GM18909 (cell line): ENCODE data around the gene HP1BP3.
"Not testable (repeated sequence)": the region's sequence is repeated elsewhere in the genome, so short reads cannot be mapped to it uniquely, and the experiment has no call there.

Experiments
- ATAC-seq: cut with Tn5 transposase; IDR thresholded peaks from one replicate; pipeline ENCODE4 v1.9.1; 2021; ENCODE audit warnings: mild to moderate bottlenecking; ENCODE audit not compliant: unreplicated experiment, poor library complexity

Gene HP1BP3

GRCh38 chr1:20787029-20787839 lies at the start of gene HP1BP3:
TSS of gene HP1BP3 (minus strand) at chr1:20787307. CDS start at chr1:20780440, 6,867 bp downstream.
- peak; percentile 48 for ATAC-seq

- ATAC-seq, result no peak
Measured at GRCh38 chr1:20836230-20836629, 49.1 kb upstream of the HP1BP3 start.

GRCh38 chr1:20834780-20835179 lies 47.7 kb upstream of the HP1BP3 start:
- no peak for ATAC-seq

GRCh38 chr1:20834192-20834591 lies 47.1 kb upstream of the HP1BP3 start:
- ATAC-seq, result no peak

GRCh38 chr1:20830378-20830777 lies 43.3 kb upstream of the HP1BP3 start:
- no peak for ATAC-seq

GRCh38 chr1:20829946-20830345 lies 42.8 kb upstream of the HP1BP3 start:
- ATAC-seq, result no peak

- no peak for ATAC-seq
Measured at GRCh38 chr1:20829531-20829930, 42.4 kb upstream of the HP1BP3 start.

- no peak for ATAC-seq
Measured at GRCh38 chr1:20823845-20824244, 36.7 kb upstream of the HP1BP3 start.

- no peak for ATAC-seq
Measured at GRCh38 chr1:20821466-20821865, 34.4 kb upstream of the HP1BP3 start.

- ATAC-seq, result no peak
Measured at GRCh38 chr1:20819818-20820217, 32.7 kb upstream of the HP1BP3 start.

GRCh38 chr1:20814534-20814871 lies 27.4 kb upstream of the HP1BP3 start:
- no peak for ATAC-seq

- ATAC-seq, result no peak
Measured at GRCh38 chr1:20811916-20812315, 24.8 kb upstream of the HP1BP3 start.

GRCh38 chr1:20793236-20793635 lies 6.1 kb upstream of the HP1BP3 start:
- no peak for ATAC-seq

GRCh38 chr1:20792196-20792595 lies 5.1 kb upstream of the HP1BP3 start:
- no peak for ATAC-seq

- ATAC-seq, result no peak
Measured at GRCh38 chr1:20790785-20791184, 3.7 kb upstream of the HP1BP3 start.

GRCh38 chr1:20789598-20789997 lies 2.5 kb upstream of the HP1BP3 start:
- ATAC-seq, result not testable (repeated sequence)

- no peak for ATAC-seq
Measured at GRCh38 chr1:20787840-20788795, 1.0 kb upstream of the HP1BP3 start.

GRCh38 chr1:20786253-20787028 lies 666 bp downstream of the HP1BP3 start:
- peak; percentile 81 for ATAC-seq

GRCh38 chr1:20785907-20786252 lies 1.2 kb downstream of the HP1BP3 start:
- ATAC-seq, result no peak

- no peak for ATAC-seq
Measured at GRCh38 chr1:20775700-20776099, 11.4 kb downstream of the HP1BP3 start.

- no peak for ATAC-seq
Measured at GRCh38 chr1:20771780-20772179, 15.3 kb downstream of the HP1BP3 start.
